ENCODE measurements around the gene ABHD6.

Gene ABHD6

GRCh38 chr3:58216496-58217195 is 20.9 kb upstream of the ABHD6 start:
- Histone ChIP-seq H3K79me2 (ENCODE audit: control insufficient read depth, low read length) (no peaks in the 10 kb centered on the region), H4K20me1 (ENCODE audit: control insufficient read depth, insufficient read depth, low read depth, low read length) (no peaks in the 10 kb centered on the region), H3K9me2 (replicated peaks; ENCODE audit: control insufficient read depth, low read length) (no peaks in the 10 kb centered on the region), H3K9me3 (ENCODE audit: control insufficient read depth, insufficient read depth, low read length) (no peaks in the 10 kb centered on the region), H3K27ac (ENCODE audit: low read depth, low read length) (no peak overlapping the region), H3K27me3 (ENCODE audit: control insufficient read depth, low read length) (no peaks in the 10 kb centered on the region), H3K4me1 (ENCODE audit: control insufficient read depth, low read length) (peaks cover 36% of the 10 kb centered on the region), H3K36me3 (ENCODE audit: control insufficient read depth, low read length) (no peaks in the 10 kb centered on the region), H3K4me2 (ENCODE audit: low read length) (peak overlapping the region; percentile 75; the same call in 1 of the 2 replicates), H3F3A (ENCODE audit: control insufficient read depth, insufficient read depth) (no peaks in the 10 kb centered on the region), H3K4me3 (ENCODE audit: low read length) (no peak overlapping the region)
- TF ChIP-seq, protein P1, sequence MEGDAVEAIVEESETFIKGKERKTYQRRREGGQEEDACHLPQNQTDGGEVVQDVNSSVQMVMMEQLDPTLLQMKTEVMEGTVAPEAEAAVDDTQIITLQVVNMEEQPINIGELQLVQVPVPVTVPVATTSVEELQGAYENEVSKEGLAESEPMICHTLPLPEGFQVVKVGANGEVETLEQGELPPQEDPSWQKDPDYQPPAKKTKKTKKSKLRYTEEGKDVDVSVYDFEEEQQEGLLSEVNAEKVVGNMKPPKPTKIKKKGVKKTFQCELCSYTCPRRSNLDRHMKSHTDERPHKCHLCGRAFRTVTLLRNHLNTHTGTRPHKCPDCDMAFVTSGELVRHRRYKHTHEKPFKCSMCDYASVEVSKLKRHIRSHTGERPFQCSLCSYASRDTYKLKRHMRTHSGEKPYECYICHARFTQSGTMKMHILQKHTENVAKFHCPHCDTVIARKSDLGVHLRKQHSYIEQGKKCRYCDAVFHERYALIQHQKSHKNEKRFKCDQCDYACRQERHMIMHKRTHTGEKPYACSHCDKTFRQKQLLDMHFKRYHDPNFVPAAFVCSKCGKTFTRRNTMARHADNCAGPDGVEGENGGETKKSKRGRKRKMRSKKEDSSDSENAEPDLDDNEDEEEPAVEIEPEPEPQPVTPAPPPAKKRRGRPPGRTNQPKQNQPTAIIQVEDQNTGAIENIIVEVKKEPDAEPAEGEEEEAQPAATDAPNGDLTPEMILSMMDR (IDR thresholded peaks at IDR 0.05; ENCODE audit: low read depth, low read length, poor library complexity, severe bottlenecking) = no peak
- no peak for TF ChIP-seq EZH2phosphoT487 (IDR thresholded peaks at IDR 0.05; ENCODE audit: borderline replicate concordance, low read length)

DNA sequence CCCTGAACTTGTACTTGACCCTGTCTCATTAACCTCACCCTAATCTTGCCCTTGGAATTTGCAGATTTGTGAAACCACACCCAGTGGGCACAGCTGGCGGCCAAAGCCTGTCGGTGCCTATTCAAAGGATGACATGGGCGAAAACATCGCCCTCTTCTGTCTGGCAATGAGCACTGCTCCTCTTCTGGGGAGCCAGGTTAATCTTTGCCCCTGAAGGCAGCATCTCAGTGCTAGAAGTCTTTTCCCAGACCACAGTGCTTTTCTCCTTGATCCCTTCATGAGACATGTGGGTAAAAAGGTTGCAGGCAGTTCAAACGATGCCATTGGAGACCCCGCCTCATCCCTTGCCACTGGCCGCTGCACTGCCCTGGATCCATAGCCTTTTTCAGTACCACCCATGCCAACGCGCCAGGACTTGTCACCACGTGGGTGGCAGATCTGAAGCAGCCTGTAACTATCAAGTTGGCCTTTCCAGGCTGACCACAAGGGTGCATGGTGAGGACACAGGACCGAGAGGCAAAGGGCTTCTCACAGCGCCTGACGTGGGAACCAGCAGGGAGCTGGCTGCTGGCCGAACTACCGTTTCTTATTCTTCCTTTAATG is 20.3 kb upstream of the ABHD6 start:
- no peak for TF ChIP-seq EZH2phosphoT487 (IDR thresholded peaks at IDR 0.05; ENCODE audit: borderline replicate concordance, low read length)
- TF ChIP-seq, protein P1 (IDR thresholded peaks at IDR 0.05; ENCODE audit: low read depth, low read length, poor library complexity, severe bottlenecking) = peak; percentile 96

GRCh38 chr3:58218904-58219303 is 18.7 kb upstream of the ABHD6 start:
- H3K9me2 ChIP-seq (replicated peaks; ENCODE audit: control insufficient read depth, low read length) = no peaks in the 10 kb centered on the region
- H3K36me3 ChIP-seq (ENCODE audit: control insufficient read depth, low read length) = no peaks in the 10 kb centered on the region
- H3K4me2 ChIP-seq (ENCODE audit: low read length) = no peak overlapping the region
- no peaks in the 10 kb centered on the region for H3K79me2 ChIP-seq (ENCODE audit: control insufficient read depth, low read length)
- TF ChIP-seq, protein P1 (IDR thresholded peaks at IDR 0.05; ENCODE audit: low read depth, low read length, poor library complexity, severe bottlenecking) = no peak
- no peak for TF ChIP-seq EZH2phosphoT487 (IDR thresholded peaks at IDR 0.05; ENCODE audit: borderline replicate concordance, low read length)
- H3K27me3 ChIP-seq (ENCODE audit: control insufficient read depth, low read length) = no peaks in the 10 kb centered on the region
- H3K9me3 ChIP-seq (ENCODE audit: control insufficient read depth, insufficient read depth, low read length) = no peaks in the 10 kb centered on the region
- H4K20me1 ChIP-seq (ENCODE audit: control insufficient read depth, insufficient read depth, low read depth, low read length) = no peaks in the 10 kb centered on the region
- H3F3A ChIP-seq (ENCODE audit: control insufficient read depth, insufficient read depth) = no peaks in the 10 kb centered on the region
- H3K4me1 ChIP-seq (ENCODE audit: control insufficient read depth, low read length) = peaks cover 34% of the 10 kb centered on the region
- H3K4me3 ChIP-seq (ENCODE audit: low read length) = no peak overlapping the region
- no peak overlapping the region for H3K27ac ChIP-seq (ENCODE audit: low read depth, low read length)

More for the DNA sequence above, 20.3 kb upstream of the ABHD6 start:
- H3K9me3 ChIP-seq (ENCODE audit: control insufficient read depth, insufficient read depth, low read length) = no peaks in the 10 kb centered on the region
- H3K36me3 ChIP-seq (ENCODE audit: control insufficient read depth, low read length) = no peaks in the 10 kb centered on the region
- no peaks in the 10 kb centered on the region for H4K20me1 ChIP-seq (ENCODE audit: control insufficient read depth, insufficient read depth, low read depth, low read length)
- H3K4me3 ChIP-seq (ENCODE audit: low read length) = peak overlapping the region; percentile 65
- no peaks in the 10 kb centered on the region for H3K27me3 ChIP-seq (ENCODE audit: control insufficient read depth, low read length)
- H3F3A ChIP-seq (ENCODE audit: control insufficient read depth, insufficient read depth) = no peaks in the 10 kb centered on the region
- H3K79me2 ChIP-seq (ENCODE audit: control insufficient read depth, low read length) = no peaks in the 10 kb centered on the region
- H3K27ac ChIP-seq (ENCODE audit: low read depth, low read length) = no peak overlapping the region
- peaks cover 36% of the 10 kb centered on the region for H3K4me1 ChIP-seq (ENCODE audit: control insufficient read depth, low read length)
- H3K4me2 ChIP-seq (ENCODE audit: low read length) = peak overlapping the region; percentile 75
- H3K9me2 ChIP-seq (replicated peaks; ENCODE audit: control insufficient read depth, low read length) = no peaks in the 10 kb centered on the region

Measured in DOHH2 (cell line).